K562 (cell line): ENCODE results near the gene TBXAS1. TPM values are rescaled to one million over a fixed set of nuclear protein-coding genes. Genes with fewer than 3 reads are reported as not detected.
A peak's percentile ranks its signal among the peaks of the same experiment; 100 is the strongest.

Experiments
- CXXC5 ChIP-seq: fragments of 250-450 bp; sonication (Bioruptor Pico); IDR thresholded peaks from 2 replicates; pipeline ENCODE4 v1.8.0; 2022; ENCODE audit warnings: inconsistent platforms, mild to moderate bottlenecking, moderate library complexity
- FOXK1 ChIP-seq: sonication (generic); formaldehyde crosslinking; IDR thresholded peaks from 2 replicates; pipeline ENCODE4 v1.8.0; 2022; ENCODE audit warnings: missing genetic modification reagents, mild to moderate bottlenecking, borderline replicate concordance
- GABPA ChIP-seq: fragments of 200-800 bp; sonication (Bioruptor generic); conservative IDR thresholded peaks from 2 replicates; pipeline ENCODE4 v1.6.1; 2016; ENCODE audit warnings: low read depth, missing genetic modification characterization, missing compliant biosample characterization
- MEF2D ChIP-seq: conservative IDR thresholded peaks from 2 replicates; pipeline ENCODE4 v1.6.1; 2016; ENCODE audit warnings: low read depth, missing genetic modification characterization, missing compliant biosample characterization
- NONO ChIP-seq, 2 experiments: fragments of 200-400 bp in 1 of 2; fragments of 450-650 bp in 1 of 2; formaldehyde crosslinking in 1 of 2; IDR thresholded peaks; 2 replicates each; pipeline ENCODE4 v1.6.1; 2017; ENCODE audit warnings: low read depth in 2 of 2, mild to moderate bottlenecking in 2 of 2, moderate library complexity in 2 of 2, low read length in 1 of 2
- POLR2G ChIP-seq: fragments of 200-400 bp; formaldehyde crosslinking; IDR thresholded peaks from 2 replicates; pipeline ENCODE4 v1.6.1; 2017; ENCODE audit warnings: low read depth, mild to moderate bottlenecking, antibody characterized with exemption, low read length, moderate library complexity
- SMARCE1 ChIP-seq: fragments of 450-650 bp; IDR thresholded peaks from 2 replicates; pipeline ENCODE4 v1.7.1; 2016; ENCODE audit warnings: mild to moderate bottlenecking
- ZC3H4 ChIP-seq: sonication (generic); formaldehyde crosslinking; IDR thresholded peaks from 2 replicates; pipeline ENCODE4 v1.9.0; 2021; ENCODE audit warnings: missing genetic modification reagents, borderline replicate concordance
- ZFPM2 ChIP-seq: fragments of 250-450 bp; sonication (Bioruptor Pico); IDR thresholded peaks from 2 replicates; pipeline ENCODE4 v1.5.1; 2022; ENCODE audit warnings: mild to moderate bottlenecking
- ZNF121 ChIP-seq: sonication (generic); formaldehyde crosslinking; conservative IDR thresholded peaks from 2 replicates; pipeline ENCODE4 v1.8.0; 2022; ENCODE audit warnings: missing genetic modification reagents
- ZNF239 ChIP-seq: fragments of 250-450 bp; sonication (Bioruptor Pico); IDR thresholded peaks from 2 replicates; pipeline ENCODE4 v1.4.0; 2020; ENCODE audit warnings: mild to moderate bottlenecking
- polyA plus RNA-seq, 8 experiments: library from polyadenylated mRNA; depleted of rRNA in 4 of 8; stranded (reverse) in 5 of 8; unstranded in 3 of 8; fragments of >200 nt; fragmentation: Nextera tagmentation in 2 of 8; fragmentation: Illumina TruSeq in 1 of 8; extraction: Ambion mirVana in 2 of 8; extraction: Trizol in 1 of 8; gene quantifications; 2 replicates each; pipeline versions ENCODE4 v1.2.1 to v1.2.3, GENCODE V29; 2011 to 2014; ENCODE audit warnings: inconsistent platforms in 1 of 8, missing spikeins in 1 of 8
- total RNA-seq, 7 experiments: library from RNA; depleted of rRNA in 6 of 7; stranded (reverse); fragments of >200 nt in 6 of 7; fragmentation: Illumina TruSeq in 2 of 7; extraction: Trizol in 2 of 7; gene quantifications; 2 replicates each; pipeline versions ENCODE4 v1.2.1 to v1.2.3, GENCODE V29; 2011 to 2021; ENCODE audit warnings: low replicate concordance in 1 of 7
- TF ChIP-seq, protein P1 (sequence below): fragments of 450-650 bp; IDR thresholded peaks from 2 replicates; pipeline ENCODE4 v1.6.1; 2016; ENCODE audit warnings: antibody characterized with exemption
- TF ChIP-seq, protein P2 (sequence below): IDR thresholded peaks from 2 replicates; pipeline ENCODE4 v1.6.1; 2011; ENCODE audit not compliant: insufficient read length; ENCODE audit errors: extremely low read depth
- TF ChIP-seq, protein P3 (sequence below), 2 experiments: fragments of 200-800 bp in 1 of 2; sonication (Bioruptor generic) in 1 of 2; sonication (generic) in 1 of 2; formaldehyde crosslinking in 1 of 2; IDR thresholded peaks in 1 of 2; conservative IDR thresholded peaks in 1 of 2; 2 replicates each; pipeline versions ENCODE4 v1.5.0 to v1.6.1; 2016 to 2020; ENCODE audit warnings: missing compliant biosample characterization in 1 of 2, missing genetic modification characterization in 1 of 2, missing genetic modification reagents in 1 of 2
- TF ChIP-seq, protein P4 (sequence below): sonication (generic); formaldehyde crosslinking; IDR thresholded peaks from 2 replicates; pipeline ENCODE4 v1.4.0; 2020; ENCODE audit warnings: mild to moderate bottlenecking, missing genetic modification reagents
- TF ChIP-seq, protein P5 (sequence below): fragments of 200-800 bp; sonication (Bioruptor generic); IDR thresholded peaks from 2 replicates; pipeline ENCODE4 v1.6.1; 2017; ENCODE audit warnings: missing genetic modification characterization, missing compliant biosample characterization
- TF ChIP-seq, protein P6 (sequence below): sonication (generic); formaldehyde crosslinking; IDR thresholded peaks from 2 replicates; pipeline ENCODE4 v1.8.1; 2023; ENCODE audit warnings: mild to moderate bottlenecking, missing genetic modification reagents

The TBXAS1 gene
- total and polyA plus RNA-seq, 9 of the 15 experiments (the other 6 are each of a cell fraction or from before 2014, with no cell fraction given) = 1.1 to 8.3 (median 1.9) TPM

DNA sequence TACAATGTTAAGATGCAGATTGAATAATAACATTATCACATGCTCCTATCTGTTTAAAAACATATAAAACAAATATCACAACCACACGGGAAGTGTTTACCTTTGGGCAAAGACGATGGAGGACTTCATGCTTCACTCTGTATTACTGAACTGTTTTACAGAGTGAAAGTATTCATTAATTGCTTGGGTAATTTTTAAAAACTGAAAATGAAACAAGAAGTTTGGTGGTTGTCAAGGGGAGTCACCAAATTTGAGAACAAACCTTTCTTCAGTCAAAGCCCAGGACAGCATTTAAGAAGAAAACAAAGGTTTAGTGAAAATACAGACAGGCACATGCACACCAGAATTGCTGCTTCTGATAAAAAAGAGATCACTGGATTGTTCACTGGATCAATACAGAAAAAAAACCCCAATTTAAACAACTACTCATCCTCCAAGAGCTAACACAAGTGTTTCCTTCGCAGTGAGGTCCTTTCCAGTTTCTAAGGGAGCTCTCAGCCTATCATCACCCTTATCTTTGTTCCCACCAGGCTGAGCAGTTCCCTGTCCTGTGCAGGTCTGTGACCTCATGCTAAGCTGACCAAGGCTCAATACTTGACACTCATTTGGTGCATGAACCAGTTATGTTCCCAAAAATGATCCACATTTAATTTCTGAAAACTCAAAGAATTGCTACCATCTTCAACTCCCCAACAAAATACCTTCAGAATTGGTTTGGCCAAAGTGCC lies 224.9 kb downstream of the TBXAS1 start (continued):
- TF ChIP-seq ZC3H4 (CRISPR knock-in tag) (no peak), NONO (IDR thresholded peaks at IDR 0.05; ENCODE audit: low read depth in 2 of 2, low read length in 1 of 2) (no peak), ZNF121 (no peak), FOXK1 (CRISPR knock-in tag) (no peak), POLR2G (no peak), CXXC5 (peak; percentile 22; the same call in 1 of the 2 replicates), ZFPM2 (CRISPR knock-in tag) (no peak), GABPA (tag) (no peak), SMARCE1 (no peak), ZNF239 (CRISPR knock-in tag) (no peak), MEF2D (tag) (no peak)
- TF ChIP-seq, protein P1, sequence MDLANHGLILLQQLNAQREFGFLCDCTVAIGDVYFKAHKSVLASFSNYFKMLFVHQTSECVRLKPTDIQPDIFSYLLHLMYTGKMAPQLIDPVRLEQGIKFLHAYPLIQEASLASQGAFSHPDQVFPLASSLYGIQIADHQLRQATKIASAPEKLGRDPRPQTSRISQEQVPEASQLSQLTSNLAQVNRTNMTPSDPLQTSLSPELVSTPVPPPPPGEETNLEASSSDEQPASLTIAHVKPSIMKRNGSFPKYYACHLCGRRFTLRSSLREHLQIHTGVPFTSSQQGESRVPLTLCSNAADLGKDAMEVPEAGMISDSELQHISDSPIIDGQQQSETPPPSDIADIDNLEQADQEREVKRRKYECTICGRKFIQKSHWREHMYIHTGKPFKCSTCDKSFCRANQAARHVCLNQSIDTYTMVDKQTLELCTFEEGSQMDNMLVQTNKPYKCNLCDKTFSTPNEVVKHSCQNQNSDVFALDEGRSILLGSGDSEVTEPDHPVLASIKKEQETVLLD = no peak
- TF ChIP-seq, protein P2, sequence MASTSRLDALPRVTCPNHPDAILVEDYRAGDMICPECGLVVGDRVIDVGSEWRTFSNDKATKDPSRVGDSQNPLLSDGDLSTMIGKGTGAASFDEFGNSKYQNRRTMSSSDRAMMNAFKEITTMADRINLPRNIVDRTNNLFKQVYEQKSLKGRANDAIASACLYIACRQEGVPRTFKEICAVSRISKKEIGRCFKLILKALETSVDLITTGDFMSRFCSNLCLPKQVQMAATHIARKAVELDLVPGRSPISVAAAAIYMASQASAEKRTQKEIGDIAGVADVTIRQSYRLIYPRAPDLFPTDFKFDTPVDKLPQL = no peak
- TF ChIP-seq, protein P3, sequence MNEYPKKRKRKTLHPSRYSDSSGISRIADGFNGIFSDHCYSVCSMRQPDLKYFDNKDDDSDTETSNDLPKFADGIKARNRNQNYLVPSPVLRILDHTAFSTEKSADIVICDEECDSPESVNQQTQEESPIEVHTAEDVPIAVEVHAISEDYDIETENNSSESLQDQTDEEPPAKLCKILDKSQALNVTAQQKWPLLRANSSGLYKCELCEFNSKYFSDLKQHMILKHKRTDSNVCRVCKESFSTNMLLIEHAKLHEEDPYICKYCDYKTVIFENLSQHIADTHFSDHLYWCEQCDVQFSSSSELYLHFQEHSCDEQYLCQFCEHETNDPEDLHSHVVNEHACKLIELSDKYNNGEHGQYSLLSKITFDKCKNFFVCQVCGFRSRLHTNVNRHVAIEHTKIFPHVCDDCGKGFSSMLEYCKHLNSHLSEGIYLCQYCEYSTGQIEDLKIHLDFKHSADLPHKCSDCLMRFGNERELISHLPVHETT (CRISPR knock-in tag; conservative IDR thresholded peaks at IDR 0.05 in 1 of 2, IDR thresholded peaks at IDR 0.05 in 1 of 2) = 0 out of 4 replicates have a peak, but pooled peaks of 1 of the 2 experiments have one; percentile 31
- TF ChIP-seq, protein P4, sequence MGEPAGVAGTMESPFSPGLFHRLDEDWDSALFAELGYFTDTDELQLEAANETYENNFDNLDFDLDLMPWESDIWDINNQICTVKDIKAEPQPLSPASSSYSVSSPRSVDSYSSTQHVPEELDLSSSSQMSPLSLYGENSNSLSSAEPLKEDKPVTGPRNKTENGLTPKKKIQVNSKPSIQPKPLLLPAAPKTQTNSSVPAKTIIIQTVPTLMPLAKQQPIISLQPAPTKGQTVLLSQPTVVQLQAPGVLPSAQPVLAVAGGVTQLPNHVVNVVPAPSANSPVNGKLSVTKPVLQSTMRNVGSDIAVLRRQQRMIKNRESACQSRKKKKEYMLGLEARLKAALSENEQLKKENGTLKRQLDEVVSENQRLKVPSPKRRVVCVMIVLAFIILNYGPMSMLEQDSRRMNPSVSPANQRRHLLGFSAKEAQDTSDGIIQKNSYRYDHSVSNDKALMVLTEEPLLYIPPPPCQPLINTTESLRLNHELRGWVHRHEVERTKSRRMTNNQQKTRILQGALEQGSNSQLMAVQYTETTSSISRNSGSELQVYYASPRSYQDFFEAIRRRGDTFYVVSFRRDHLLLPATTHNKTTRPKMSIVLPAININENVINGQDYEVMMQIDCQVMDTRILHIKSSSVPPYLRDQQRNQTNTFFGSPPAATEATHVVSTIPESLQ (CRISPR knock-in tag) = no peak; the same call in 1 of the 2 replicates
- TF ChIP-seq, protein P5, sequence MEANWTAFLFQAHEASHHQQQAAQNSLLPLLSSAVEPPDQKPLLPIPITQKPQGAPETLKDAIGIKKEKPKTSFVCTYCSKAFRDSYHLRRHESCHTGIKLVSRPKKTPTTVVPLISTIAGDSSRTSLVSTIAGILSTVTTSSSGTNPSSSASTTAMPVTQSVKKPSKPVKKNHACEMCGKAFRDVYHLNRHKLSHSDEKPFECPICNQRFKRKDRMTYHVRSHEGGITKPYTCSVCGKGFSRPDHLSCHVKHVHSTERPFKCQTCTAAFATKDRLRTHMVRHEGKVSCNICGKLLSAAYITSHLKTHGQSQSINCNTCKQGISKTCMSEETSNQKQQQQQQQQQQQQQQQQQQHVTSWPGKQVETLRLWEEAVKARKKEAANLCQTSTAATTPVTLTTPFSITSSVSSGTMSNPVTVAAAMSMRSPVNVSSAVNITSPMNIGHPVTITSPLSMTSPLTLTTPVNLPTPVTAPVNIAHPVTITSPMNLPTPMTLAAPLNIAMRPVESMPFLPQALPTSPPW (CRISPR knock-in tag) = no peak; the same call in 1 of the 2 replicates
- TF ChIP-seq, protein P6, sequence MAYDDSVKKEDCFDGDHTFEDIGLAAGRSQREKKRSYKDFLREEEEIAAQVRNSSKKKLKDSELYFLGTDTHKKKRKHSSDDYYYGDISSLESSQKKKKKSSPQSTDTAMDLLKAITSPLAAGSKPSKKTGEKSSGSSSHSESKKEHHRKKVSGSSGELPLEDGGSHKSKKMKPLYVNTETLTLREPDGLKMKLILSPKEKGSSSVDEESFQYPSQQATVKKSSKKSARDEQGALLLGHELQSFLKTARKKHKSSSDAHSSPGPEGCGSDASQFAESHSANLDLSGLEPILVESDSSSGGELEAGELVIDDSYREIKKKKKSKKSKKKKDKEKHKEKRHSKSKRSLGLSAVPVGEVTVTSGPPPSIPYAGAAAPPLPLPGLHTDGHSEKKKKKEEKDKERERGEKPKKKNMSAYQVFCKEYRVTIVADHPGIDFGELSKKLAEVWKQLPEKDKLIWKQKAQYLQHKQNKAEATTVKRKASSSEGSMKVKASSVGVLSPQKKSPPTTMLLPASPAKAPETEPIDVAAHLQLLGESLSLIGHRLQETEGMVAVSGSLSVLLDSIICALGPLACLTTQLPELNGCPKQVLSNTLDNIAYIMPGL (CRISPR knock-in tag) = no peak
